Non-pigmented ciliary epithelial cell (primary cell): ENCODE measurements around the gene LRPPRC.
"Not testable (repeated sequence)": the region's sequence is repeated elsewhere in the genome, so short reads cannot be mapped to it uniquely, and the experiment has no call there.

Experiments used
- DNase-seq: peaks from one replicate; pipeline ENCODE4 v3.0.0-alpha.2; 2010; ENCODE audit warnings: low read depth

LRPPRC gene

DNA sequence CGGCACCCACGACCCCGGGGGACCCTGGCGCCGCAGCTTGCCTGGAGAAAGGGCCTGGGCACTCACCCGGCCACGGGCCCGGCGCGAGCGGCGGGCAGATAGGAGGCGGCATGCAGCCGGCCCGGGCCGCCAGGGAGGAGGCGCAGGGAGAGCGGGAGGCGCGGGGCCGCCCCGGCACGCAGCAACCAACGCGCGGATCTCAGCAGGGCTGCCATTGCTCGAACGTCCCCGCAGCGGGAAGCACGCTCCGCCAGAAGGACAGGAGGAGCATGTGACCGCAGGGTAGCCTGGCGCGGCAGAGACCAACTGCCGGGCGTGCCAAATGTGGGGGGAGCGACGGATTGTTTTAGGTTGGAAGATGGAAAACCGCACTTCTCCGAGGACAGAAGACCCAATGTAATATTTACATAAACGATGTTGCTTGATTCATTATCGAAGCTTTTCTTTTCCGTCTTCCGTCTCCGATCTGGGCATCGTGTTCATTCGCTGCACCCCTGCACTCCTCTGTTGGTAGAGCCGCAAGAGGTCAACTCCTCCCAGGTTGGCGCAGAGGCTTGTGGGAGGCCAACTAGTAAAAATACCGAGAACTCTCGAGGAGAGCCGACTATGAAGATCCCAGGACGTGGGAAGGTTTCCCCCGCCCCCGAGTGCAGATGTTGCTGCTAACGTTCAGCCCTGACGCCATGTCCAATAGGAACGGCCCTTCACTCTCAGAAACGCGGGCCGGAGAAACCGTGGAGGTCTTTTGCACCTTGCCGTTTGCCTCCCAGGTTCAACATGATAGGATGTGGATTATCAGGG lies at the start of gene LRPPRC:
LRPPRC (minus strand) TSS at position 257 of the 801 bp plus-strand sequence; CDS start at position 215, 42 bp downstream.
- DNase-seq, result peak; percentile 88

DNA sequence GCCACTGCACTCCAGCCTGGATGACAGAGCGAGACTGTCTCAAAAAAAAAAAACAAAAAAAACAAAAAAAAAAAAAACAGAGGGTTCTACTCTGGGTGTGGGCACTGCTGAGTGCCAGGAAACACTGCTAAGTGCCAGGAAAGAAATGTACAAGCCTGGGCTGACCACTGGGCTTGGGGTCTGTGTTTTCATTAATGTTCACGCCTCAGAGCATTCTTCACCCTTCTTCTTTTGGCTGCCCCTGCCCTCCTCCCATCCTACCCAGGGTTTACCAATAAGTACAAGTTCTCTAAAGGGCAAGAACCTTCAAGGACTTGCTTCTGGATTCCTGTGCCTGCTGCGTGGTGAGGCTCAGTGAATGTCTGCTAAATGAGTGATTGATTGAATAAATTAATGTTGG lies 49.3 kb upstream of the LRPPRC start:
- DNase-seq, result no peak

DNA sequence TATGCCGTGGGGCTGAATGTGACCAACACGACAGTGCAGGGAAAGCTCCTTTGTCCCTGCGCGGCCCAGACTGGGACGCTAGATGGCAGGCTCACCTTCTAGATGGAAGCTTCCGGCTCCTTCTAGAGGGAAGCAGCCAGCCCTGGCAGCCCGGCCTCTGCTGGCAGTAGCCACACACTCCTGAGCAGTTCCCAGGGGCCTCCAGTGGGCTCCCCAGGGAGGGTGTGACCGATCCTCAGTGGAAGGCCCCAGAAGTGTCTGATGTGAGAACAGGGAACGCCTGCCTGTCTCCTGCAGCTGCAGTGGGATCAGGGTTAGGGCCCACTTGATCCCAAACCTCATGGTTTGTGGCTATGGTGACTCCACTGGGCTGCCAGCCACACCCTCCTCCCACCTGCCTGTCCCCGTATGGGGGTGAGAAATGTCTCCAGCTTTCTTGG lies 48.5 kb upstream of the LRPPRC start:
- DNase-seq, result peak; percentile 54

DNA sequence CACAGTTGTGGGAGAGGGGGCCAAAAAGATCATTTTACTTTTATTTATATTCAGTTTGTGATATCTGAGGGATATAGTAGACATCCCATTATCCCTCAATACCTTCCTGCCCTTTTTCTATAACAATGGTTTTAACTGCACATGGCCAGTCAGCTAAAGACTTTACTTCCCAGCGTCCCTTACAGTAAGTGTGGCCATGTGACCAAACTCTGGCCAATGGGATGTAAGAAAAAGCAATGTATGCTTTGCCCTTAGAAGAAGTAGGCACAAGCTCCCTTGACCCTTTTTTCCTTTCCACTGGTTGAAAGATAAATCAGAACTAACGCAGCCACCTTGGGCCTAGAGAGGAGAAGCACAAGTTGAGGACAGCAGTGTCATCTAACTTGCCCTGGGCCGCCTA lies 44.6 kb upstream of the LRPPRC start:
- DNase-seq, result no peak

DNA sequence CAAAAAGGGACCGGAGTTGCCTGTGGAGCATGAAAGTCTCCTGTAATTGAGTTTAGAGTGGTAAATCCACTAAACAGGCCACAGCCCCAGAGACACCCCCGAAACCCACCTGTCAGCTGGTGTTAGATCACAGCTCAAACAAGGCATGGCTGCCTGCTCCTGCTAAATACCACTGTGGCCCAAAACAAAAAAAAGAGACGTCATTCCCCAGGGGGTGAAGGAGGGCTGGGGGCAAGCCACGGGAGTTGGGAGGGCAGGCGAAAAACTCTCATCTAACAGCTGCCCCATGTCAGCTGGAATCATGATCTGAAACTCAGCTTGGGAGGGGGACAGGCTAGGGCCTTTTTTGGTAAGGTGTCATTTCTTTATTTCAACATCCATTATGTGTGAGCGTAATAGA lies 42.5 kb upstream of the LRPPRC start:
- DNase-seq, result no peak

DNA sequence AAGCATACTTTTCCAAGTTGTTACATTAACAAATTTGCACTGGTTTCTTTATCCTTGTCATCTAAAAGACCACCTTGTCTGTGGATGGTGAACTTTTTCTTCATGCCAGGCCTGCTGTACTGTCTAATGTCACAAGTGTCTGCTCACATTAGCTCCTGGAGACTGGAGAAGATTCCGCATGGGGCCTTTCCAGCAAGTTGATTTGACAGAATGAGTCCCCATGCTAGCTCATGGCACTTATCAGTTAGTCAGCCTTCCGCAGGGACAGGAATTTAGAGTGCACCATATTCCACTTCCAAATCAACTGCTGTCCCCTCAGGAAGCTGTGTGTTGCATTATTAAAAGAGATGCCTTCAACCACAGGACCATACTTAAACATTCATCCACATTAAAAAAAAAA lies 41.4 kb upstream of the LRPPRC start:
- no peak for DNase-seq

DNA sequence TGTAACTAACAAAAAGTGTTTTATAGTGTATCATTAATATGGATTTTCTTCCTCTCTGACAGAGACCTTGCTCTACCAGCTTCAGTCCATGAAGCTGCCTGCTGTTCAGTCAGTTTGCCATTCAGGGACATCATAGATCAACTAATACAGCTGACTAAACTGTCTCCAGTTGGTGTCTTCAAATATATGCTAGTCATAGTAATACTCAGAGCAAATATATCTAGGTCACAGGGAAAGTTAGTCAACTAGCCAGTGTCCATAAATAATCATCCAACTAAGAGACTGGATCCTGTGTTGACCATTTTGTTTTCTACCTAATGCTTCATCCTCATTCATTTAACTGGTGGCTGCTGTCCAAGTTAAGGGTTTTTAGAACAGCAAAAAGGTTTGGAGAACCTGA lies 38.2 kb upstream of the LRPPRC start:
- no peak for DNase-seq

DNA sequence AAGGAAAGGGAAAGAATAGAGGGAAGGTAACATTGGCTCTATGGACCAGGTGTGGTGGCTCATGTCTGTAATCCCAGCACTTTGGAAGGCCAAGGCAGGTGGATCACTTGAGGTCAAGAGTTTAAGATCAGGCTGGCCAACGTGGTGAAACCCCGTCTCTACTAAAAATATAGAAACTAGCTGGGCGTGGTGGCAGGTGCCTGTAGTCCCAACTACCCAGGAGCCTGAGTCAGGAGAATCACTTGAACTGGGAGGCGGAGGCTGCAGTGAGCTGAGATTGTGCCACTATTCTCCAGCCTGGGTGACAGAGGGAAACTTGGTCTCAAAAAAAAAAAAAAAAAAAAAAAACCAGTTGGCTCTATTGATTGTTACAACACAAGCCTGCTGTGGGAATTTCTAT lies 31.3 kb upstream of the LRPPRC start:
- DNase-seq, result not testable (repeated sequence)

DNA sequence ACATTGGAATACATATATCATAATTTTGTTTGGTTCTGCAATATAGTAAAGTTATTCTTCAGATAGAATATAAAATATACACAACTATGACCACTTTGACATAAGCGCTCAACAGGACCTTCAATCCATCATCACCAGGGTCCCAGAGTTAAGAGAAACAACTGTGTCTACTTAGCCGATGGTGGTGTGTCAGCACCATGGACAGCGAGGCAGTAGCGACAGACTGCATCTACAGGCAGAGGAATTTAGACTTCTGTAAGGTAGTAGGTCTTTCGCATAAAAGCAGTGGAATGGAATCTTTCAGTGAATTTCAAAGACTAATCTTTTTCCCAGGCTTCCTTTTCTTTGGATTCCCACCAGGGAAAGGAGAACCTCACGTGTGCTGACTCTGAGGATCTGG lies 20.5 kb upstream of the LRPPRC start:
- DNase-seq, result peak; percentile 5

DNA sequence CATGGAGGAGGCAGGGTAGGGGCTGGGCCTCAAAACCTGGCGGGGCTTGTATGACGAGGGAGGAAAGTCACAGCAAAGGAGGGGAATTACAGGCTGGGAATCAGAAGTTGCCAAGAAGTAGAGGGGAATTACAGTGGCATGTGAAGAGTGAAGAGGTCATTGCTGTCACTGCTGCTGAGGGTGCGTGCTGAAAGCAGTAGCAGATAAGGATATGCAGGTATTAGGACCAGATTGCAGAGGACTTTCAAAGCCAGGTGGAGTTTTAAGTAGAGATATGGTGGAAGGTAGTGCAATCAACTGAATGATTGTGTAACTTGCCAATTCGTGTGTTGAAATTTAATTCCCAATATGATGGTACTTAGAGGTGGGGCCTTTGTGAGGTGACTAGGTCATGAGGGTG lies 19.4 kb upstream of the LRPPRC start:
- no peak for DNase-seq

DNA sequence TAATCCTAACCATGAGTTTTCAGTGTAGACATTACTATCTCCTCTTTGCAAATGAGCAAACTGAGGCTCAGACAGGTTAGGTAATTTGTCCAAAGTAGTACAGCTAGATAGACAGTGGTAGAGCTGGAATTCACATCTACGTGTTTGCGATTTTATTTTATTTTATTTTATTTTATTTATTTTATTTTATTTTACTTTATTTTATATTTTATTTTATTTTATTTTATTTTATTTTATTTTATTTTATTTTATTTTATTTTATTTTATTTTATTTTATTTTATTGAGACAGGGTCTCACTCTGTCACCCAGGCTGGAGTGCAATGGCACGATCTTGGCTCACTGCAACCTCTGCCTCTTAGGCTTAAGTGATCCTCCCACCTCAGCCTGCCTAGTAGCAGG lies 17.4 kb upstream of the LRPPRC start:
- DNase-seq, result not testable (repeated sequence)

DNA sequence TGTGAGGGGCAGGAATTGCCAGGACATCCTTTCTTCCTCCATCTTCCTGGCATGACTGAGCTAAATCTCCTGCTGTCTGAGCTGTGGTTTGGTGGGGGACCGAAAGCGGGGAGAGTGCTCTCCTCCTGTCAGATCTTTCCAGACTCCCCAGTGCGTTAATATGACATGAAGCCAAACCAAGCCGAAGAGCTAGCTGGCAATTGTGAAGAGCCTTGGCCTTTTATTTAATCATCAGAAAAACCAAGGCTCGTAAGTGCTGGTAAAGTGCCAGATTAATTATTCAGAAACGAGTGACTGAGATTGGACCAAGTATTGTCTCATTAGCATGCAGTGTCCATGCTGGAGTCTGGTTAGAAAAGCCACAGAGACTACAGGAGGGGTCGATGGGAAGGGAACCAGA lies 14.5 kb upstream of the LRPPRC start:
- DNase-seq, result no peak

DNA sequence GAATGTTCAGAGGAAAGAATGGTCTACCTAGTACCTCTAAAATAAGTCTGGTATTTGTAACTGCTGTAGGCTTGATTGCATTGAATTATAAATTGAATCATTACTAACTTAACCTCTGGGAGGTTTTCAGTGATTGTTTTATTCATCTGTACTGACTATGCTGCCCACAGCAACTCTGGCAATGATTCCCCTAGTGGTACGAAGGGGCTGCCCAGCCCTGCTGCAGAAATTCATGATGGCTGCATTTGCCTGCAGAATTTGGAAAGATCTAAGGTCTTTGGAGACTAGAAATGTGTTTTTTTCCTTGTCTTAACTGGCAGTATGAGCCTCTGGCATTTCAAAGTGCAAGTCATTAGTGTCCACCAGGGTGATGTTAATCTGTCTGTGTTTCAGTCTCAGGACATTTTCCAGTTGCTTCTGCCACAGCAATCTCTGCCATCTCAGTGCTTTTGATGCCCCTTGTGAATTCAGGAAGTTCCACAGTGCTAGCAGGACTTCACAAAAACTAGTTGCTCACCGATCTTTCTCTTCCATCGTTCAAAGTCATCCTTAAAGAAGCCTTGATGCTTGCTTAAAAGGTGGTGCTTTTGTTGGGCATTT lies 13.4 kb upstream of the LRPPRC start:
- no peak for DNase-seq

DNA sequence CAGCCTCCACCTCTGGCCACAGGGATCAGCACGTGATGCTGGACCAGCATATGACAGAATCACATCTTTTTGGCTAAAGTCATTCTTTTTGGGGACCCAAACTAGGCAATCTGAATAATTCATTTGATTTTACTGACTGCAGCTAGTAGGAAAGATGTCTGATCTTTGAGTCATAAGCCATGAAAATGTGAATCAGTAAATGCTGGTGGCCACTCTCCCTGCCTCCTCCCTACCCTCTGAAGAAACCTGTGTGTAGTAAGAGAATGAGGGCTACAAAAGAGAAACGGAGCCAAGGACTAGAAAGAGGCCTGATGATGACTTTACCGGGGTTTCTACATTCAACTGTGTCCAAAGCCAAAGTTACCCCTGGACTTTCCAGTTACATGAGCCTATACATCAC lies 10.1 kb upstream of the LRPPRC start:
- no peak for DNase-seq

DNA sequence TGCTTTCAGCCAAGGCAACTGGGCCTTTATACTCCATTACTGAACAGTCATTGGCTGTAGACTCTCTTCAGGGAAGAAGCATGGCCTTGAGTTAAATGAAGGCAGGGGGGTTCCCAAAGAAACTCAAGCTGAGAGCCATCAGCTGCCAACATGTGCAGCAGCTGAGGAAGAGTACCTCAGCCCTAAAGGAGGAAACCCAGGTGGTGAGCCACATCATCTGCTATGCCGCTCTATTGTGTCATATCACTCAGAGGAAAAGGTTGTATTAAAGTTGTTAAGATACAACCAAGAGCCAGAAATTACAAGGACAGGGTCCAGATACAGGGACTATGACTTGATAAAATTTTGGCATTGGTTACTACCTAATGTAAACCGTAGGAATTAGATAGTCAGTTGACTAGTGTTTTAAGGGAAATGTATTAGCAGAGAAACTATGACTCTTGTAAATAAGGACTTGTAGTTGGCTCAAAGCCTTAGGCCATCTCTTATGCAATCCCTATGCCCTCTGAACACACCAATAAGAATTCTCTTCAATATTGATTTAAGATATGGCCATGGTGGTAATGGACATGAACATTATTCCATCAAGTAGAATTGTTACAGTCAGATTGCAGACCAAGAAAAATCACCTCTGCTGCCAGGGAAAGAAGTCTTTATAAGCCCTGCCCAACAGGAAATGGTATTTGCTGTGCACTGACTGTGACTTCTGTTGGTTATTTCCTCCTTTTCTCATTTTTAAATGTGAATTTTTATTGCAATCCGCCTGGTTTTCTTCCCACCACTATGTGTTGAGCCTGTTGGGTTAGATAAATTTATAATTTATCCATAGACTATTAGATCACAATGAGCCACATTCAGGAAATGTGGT lies 9.2 kb upstream of the LRPPRC start:
- DNase-seq, result no peak

DNA sequence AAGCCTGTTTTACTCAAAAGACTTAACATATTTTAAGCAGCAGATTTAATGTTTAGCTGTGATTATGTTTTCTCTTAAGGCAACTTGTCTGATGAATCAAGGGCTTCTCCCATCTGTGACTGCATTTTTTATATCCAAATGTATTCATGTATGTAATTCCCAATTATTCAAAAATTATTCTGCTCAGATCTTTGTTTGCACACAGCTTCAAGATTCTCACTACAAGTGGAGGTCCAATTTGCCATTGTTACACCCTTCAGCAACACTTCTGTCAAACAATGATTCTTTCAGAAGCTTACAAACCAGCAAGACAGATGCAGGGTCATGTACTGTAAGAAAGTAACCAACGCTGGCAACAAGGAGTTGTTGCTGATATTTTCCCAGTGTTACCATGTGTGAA lies 5.9 kb upstream of the LRPPRC start:
- DNase-seq, result no peak

DNA sequence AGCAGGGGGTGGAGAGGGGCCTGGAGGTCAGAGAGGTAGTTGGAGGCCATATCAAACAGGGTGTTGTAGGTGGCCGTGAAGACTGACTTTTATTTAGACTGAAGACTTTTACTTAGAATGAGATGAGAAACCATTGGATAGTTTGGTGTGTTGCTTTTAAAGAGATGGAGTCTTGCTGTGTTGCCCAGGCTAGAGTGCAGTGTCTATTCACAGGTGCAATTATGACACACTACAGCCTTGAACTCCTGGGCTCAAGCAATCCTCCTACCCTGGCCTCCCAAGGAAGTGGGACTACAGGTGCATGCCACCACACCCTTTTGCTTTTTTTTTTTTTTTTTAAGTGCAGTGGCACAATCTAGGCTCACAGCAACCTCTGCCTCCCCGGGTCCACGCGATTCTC lies 2.5 kb upstream of the LRPPRC start:
- DNase-seq, result no peak

DNA sequence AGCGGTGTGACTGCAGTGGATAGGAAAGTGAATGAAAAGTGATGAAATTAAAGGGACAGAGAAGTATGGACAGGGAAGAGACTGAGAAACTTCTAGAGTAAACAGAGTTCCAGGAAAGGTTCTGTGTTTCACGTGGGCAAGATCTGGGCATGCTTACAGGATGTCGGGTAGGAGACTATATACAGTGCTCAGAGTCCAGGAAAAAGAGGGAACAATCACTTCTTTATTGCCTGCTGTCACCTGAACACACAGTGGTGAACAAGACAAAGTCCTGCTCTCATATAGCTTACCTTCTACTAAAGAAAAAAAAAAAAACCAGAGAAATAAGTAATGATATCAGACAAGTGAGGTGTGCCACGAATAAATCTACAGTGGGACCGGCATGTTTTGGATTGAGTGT lies 2.4 kb downstream of the LRPPRC start:
- DNase-seq, result no peak

DNA sequence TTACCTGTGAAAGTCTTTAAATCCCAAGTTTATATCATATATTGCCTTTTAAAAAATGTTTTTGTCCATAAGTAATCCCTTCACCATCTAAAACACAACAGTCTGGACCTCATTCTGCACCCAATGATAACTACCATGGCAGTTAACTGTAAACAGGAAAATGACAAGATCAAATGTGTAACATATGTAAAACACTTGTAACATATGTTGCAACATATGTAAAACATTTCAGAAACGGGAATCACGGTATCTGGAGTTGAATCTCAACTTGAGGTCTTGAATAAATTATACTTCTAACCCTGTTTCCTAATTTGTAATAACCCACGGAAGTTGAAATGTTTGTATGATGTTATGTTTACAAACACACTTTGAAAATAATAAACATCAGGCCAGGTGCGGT lies 6.2 kb downstream of the LRPPRC start:
- DNase-seq, result no peak

DNA sequence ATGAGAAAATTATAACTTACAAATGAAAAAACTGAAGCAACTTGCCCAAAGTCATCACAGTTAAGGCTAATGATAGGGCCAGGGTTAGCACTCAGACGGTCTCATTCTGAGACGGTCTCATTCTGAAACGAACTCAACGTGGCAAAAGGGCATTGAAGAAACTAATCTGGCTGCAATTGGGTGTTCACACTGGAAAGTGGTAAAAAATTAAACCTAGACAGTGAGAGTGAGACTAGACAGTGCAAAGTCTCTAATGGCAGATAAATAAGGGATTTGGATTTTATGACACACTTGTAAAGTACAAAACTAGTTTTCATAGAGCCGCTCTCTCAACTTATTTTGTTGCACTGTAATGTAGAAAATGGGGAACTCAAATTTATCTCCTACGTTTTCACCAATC lies 9.2 kb downstream of the LRPPRC start:
- DNase-seq, result no peak

DNA sequence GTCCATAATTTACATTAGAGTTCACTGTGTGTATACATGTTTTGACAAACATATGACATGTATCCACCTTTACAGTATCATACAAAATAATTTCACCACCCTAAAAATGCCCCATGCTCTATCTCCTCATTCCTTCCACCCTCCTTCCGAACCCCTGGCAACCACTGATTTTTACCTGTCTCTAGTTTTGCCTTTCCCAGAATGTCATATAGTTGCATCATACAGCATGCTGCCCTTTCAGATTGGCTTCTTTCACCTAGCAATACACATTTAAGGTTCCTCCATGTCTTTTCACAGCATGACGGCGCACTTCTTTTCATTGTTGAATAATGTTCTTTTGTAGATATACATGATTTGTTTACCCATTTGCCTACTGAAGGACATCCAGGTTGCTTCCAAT lies 10.4 kb downstream of the LRPPRC start:
- DNase-seq, result no peak

DNA sequence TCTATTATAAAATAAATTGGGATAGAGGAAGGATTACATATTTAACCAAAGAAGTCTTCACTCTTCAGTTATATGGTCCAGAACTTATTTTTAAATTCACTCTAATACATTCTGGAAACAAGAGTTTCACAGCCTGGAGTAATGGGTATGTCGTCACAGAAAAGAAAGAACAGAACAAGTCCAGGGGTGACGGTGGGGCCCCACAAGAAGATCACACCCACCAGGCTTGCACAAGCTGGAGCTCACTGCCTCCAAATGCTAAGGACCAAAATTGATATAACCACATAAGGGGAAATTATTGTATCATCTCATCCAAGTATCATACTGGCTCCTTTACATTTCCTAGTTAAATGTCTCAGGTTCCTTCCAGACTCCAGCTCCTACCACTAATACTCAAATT lies 11.3 kb downstream of the LRPPRC start:
- DNase-seq, result no peak

DNA sequence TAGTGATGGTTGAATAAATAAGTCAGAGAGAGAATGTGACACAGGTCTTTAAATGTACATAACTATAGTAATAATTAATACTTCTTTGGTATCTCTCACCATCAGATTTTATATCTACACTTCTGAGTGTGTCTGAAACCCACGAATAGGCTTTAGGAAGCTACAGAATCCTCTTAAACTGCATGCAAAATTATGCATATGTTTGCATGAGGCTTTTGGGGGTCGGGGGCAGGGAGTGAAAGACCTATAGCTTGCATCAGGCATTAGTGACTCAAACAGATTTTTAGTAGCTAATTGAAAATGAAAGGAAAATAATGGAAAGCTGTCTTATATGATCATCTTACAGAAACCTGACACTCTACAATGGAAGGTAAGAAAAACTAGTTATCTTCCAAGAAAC lies 14.9 kb downstream of the LRPPRC start:
- DNase-seq, result no peak
